ENCODE measurements around the gene COL4A6. TPM values are rescaled to one million over a fixed set of nuclear protein-coding genes. Genes with fewer than 3 reads are reported as not detected.

The COL4A6 gene
- total RNA-seq, 1 donor from 2014 or later, result 1.8 TPM

GRCh38 chrX:108160309-108160708 lies 277.9 kb downstream of the COL4A6 start:
- Histone ChIP-seq H3K27me3 (ENCODE audit: control insufficient read depth, insufficient read depth, low read length) (peaks cover 2% of the 10 kb centered on the region), H3K36me3 (ENCODE audit: control insufficient read depth, insufficient read depth, low read length) (no peaks in the 10 kb centered on the region), H3K4me3 (ENCODE audit: low read depth, low read length) (no peak overlapping the region)
- DNase-seq (ENCODE audit: low read depth), result no peak
- no peak for TF ChIP-seq CTCF (IDR thresholded peaks at IDR 0.05; ENCODE audit: insufficient read depth, low read length, poor library complexity, severe bottlenecking)

GRCh38 chrX:108159028-108159670 lies 279.1 kb downstream of the COL4A6 start:
- Histone ChIP-seq H3K4me3 (ENCODE audit: low read depth, low read length) (no peak overlapping the region), H3K36me3 (ENCODE audit: control insufficient read depth, insufficient read depth, low read length) (no peaks in the 10 kb centered on the region), H3K27me3 (ENCODE audit: control insufficient read depth, insufficient read depth, low read length) (no peaks in the 10 kb centered on the region)
- no peak for TF ChIP-seq CTCF (IDR thresholded peaks at IDR 0.05; ENCODE audit: insufficient read depth, low read length, poor library complexity, severe bottlenecking)
- DNase-seq (ENCODE audit: low read depth), result no peak

- no peak for DNase-seq (ENCODE audit: low read depth)
- no peak for TF ChIP-seq CTCF (IDR thresholded peaks at IDR 0.05; ENCODE audit: insufficient read depth, low read length, poor library complexity, severe bottlenecking)
- Histone ChIP-seq H3K4me3 (ENCODE audit: low read depth, low read length) (no peak overlapping the region), H3K36me3 (ENCODE audit: control insufficient read depth, insufficient read depth, low read length) (no peaks in the 10 kb centered on the region), H3K27me3 (ENCODE audit: control insufficient read depth, insufficient read depth, low read length) (no peaks in the 10 kb centered on the region)
Measured at GRCh38 chrX:108157628-108158027, 280.6 kb downstream of the COL4A6 start.

- Histone ChIP-seq H3K27me3 (ENCODE audit: control insufficient read depth, insufficient read depth, low read length) (no peaks in the 10 kb centered on the region), H3K36me3 (ENCODE audit: control insufficient read depth, insufficient read depth, low read length) (no peaks in the 10 kb centered on the region), H3K4me3 (ENCODE audit: low read depth, low read length) (no peak overlapping the region)
- no peak for DNase-seq (ENCODE audit: low read depth)
- no peak for TF ChIP-seq CTCF (IDR thresholded peaks at IDR 0.05; ENCODE audit: insufficient read depth, low read length, poor library complexity, severe bottlenecking)
Measured at GRCh38 chrX:108156934-108157466, 281.2 kb downstream of the COL4A6 start.

- no peak for DNase-seq (ENCODE audit: low read depth)
- Histone ChIP-seq H3K27me3 (ENCODE audit: control insufficient read depth, insufficient read depth, low read length) (peaks cover 1% of the 10 kb centered on the region), H3K36me3 (ENCODE audit: control insufficient read depth, insufficient read depth, low read length) (no peaks in the 10 kb centered on the region), H3K4me3 (ENCODE audit: low read depth, low read length) (no peak overlapping the region)
- TF ChIP-seq CTCF (IDR thresholded peaks at IDR 0.05; ENCODE audit: insufficient read depth, low read length, poor library complexity, severe bottlenecking), result no peak
Measured at GRCh38 chrX:108156082-108156481, 282.1 kb downstream of the COL4A6 start.

- Histone ChIP-seq H3K27me3 (ENCODE audit: control insufficient read depth, insufficient read depth, low read length) (peaks cover 2% of the 10 kb centered on the region), H3K36me3 (ENCODE audit: control insufficient read depth, insufficient read depth, low read length) (no peaks in the 10 kb centered on the region), H3K4me3 (ENCODE audit: low read depth, low read length) (no peak overlapping the region)
- DNase-seq (ENCODE audit: low read depth), result no peak
- no peak for TF ChIP-seq CTCF (IDR thresholded peaks at IDR 0.05; ENCODE audit: insufficient read depth, low read length, poor library complexity, severe bottlenecking)
Measured at GRCh38 chrX:108148524-108148923, 289.7 kb downstream of the COL4A6 start.
